Brain microvascular endothelial cell (primary cell): Measurements from ENCODE around the gene LRP1B.
"Not testable (repeated sequence)": the region's sequence is repeated elsewhere in the genome, so short reads cannot be mapped to it uniquely, and the experiment has no call there.

Source experiments
- DNase-seq: peaks from one replicate; pipeline ENCODE4 v3.0.0-alpha.2; 2020
- H3K27ac ChIP-seq: fragments of 250-450 bp; sonication (Bioruptor Pico); 2 replicates; pipeline ENCODE4 v1.5.1; 2020; ENCODE audit warnings: mild to moderate bottlenecking, moderate library complexity
- H3K27me3 ChIP-seq: fragments of 250-450 bp; sonication (Bioruptor Pico); replicated peaks from 2 replicates; pipeline ENCODE4 v1.5.1; 2020; ENCODE audit warnings: mild to moderate bottlenecking
- H3K36me3 ChIP-seq: fragments of 250-450 bp; sonication (Bioruptor Pico); replicated peaks from 2 replicates; pipeline ENCODE4 v1.5.1; 2020; ENCODE audit warnings: mild to moderate bottlenecking
- H3K4me3 ChIP-seq: 2 replicates; pipeline ENCODE4 v1.5.1; 2011; ENCODE audit warnings: low read depth, mild to moderate bottlenecking, control low read depth, low read length, moderate library complexity
- in situ Hi-C: cut with HindIII; loops from 2 replicates; pipeline ENCODE4 v1.10.0; 2017; ENCODE audit warnings: low sequenced_read_pairs, low pct_ligation_motif_present
- TF ChIP-seq, protein P1 (sequence below): IDR thresholded peaks from 2 replicates; pipeline ENCODE4 v1.5.1; 2011; ENCODE audit warnings: low read depth, mild to moderate bottlenecking, moderate library complexity, low read length, control low read depth, inconsistent platforms; ENCODE audit errors: missing control alignments

Gene LRP1B

DNA sequence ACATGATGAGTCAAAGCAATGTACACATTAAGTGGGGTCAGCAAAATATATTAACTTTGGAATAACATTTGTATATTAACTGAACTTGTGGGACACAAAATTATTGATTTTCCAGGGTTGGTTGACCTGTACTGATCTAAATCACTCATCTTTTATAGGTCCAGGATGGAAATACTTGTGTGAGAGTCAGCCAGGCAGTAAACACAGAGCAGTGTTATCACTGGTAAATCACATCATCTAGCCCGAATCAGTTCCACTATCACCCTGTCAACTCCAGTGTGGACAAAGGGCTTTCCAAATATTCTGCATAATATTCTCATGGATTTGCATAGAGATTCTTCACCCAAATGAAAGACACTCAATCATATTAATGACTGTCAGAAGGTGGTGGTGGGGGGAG, 295.7 kb downstream of the LRP1B start:
- Histone ChIP-seq H3K36me3 (no peaks in the 10 kb centered on the region), H3K27me3 (no peaks in the 10 kb centered on the region), H3K27ac (no peak overlapping the region), H3K4me3 (no peak overlapping the region)
- TF ChIP-seq, protein P1, sequence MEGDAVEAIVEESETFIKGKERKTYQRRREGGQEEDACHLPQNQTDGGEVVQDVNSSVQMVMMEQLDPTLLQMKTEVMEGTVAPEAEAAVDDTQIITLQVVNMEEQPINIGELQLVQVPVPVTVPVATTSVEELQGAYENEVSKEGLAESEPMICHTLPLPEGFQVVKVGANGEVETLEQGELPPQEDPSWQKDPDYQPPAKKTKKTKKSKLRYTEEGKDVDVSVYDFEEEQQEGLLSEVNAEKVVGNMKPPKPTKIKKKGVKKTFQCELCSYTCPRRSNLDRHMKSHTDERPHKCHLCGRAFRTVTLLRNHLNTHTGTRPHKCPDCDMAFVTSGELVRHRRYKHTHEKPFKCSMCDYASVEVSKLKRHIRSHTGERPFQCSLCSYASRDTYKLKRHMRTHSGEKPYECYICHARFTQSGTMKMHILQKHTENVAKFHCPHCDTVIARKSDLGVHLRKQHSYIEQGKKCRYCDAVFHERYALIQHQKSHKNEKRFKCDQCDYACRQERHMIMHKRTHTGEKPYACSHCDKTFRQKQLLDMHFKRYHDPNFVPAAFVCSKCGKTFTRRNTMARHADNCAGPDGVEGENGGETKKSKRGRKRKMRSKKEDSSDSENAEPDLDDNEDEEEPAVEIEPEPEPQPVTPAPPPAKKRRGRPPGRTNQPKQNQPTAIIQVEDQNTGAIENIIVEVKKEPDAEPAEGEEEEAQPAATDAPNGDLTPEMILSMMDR, result no peak
- in situ Hi-C loops, result no loop called here
- DNase-seq, result no peak

- no peak for DNase-seq
Measured at GRCh38 chr2:141828761-141829160, 302.1 kb downstream of the LRP1B start.

GRCh38 chr2:141824790-141825189, 306.0 kb downstream of the LRP1B start:
- Histone ChIP-seq H3K36me3 (no peaks in the 10 kb centered on the region), H3K4me3 (no peak overlapping the region), H3K27ac (no peak overlapping the region), H3K27me3 (no peaks in the 10 kb centered on the region)
- TF ChIP-seq, protein P1, result no peak
- no peak for DNase-seq
- in situ Hi-C loops, result no loop called here

More at GRCh38 chr2:141828761-141829160, 302.1 kb downstream of the LRP1B start:
- Histone ChIP-seq H3K27me3 (no peaks in the 10 kb centered on the region), H3K27ac (no peak overlapping the region), H3K4me3 (no peak overlapping the region), H3K36me3 (no peaks in the 10 kb centered on the region)
- TF ChIP-seq, protein P1, result no peak
- in situ Hi-C loops, result no loop called here

DNA sequence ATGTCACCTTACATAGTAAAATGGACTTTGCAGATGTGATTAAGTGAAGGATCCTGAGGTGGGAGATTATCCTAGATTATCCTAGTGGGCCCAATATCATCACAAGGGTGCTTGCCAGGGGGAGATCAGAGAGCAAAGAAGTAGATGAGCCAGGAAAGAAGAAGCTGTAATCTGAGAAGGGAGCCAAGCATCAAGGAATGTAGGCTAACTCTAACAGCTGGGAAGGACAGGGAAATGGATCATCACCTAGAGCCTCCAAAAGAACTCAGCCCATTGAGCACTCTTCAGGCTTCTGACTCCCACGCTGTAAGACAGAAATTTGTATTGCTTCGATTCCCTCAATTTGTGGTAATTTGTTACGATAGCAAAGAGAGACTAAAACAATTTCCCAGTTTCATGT, 309.9 kb downstream of the LRP1B start:
- H3K4me3 ChIP-seq, result no peak overlapping the region
- in situ Hi-C loops, result no loop called here
- TF ChIP-seq, protein P1, result no peak
- H3K27me3 ChIP-seq, result no peaks in the 10 kb centered on the region
- H3K27ac ChIP-seq, result no peak overlapping the region
- DNase-seq, result no peak
- H3K36me3 ChIP-seq, result no peaks in the 10 kb centered on the region

- H3K4me3 ChIP-seq, H3K36me3 ChIP-seq, DNase-seq, in situ Hi-C loops, H3K27ac ChIP-seq, H3K27me3 ChIP-seq: not testable (repeated sequence)
Measured at GRCh38 chr2:141815320-141815719, 315.5 kb downstream of the LRP1B start.

DNA sequence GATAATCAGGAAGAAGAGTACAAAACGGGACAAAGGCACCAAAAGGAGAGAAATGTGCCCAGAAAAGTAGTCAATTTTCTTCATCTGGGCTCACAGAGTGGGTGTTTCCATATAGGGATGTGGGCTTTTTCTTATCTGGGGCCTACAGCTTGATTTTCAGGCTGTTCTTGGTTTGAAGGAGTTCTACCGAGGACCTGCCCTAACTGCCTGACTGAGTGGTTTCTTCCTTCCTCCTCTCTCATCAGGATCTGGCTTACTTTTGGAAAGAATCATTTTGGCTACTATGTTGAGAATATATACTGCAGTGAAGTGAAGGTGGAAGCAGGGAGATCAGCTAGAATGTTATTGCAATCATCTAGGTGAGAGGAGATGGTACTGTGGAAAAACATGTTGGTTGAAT, 316.7 kb downstream of the LRP1B start:
- no peak for DNase-seq
- TF ChIP-seq, protein P1, result no peak
- no peak overlapping the region for H3K4me3 ChIP-seq
- no peak overlapping the region for H3K27ac ChIP-seq
- no peaks in the 10 kb centered on the region for H3K36me3 ChIP-seq
- no peaks in the 10 kb centered on the region for H3K27me3 ChIP-seq
- in situ Hi-C loops, result no loop called here

GRCh38 chr2:141810148-141810547, 320.7 kb downstream of the LRP1B start:
- H3K27ac ChIP-seq, result no peak overlapping the region
- no peak for DNase-seq
- TF ChIP-seq, protein P1, result no peak
- in situ Hi-C loops, result no loop called here
- H3K27me3 ChIP-seq, result no peaks in the 10 kb centered on the region
- no peaks in the 10 kb centered on the region for H3K36me3 ChIP-seq
- H3K4me3 ChIP-seq, result no peak overlapping the region
